CD8-positive, alpha-beta memory T cell (primary cell): ENCODE measurements around the gene ERCC4. TPM values are rescaled to one million over a fixed set of nuclear protein-coding genes. Genes with fewer than 3 reads are reported as not detected.

Experiments
- CTCF ChIA-PET: fragments of 350-600 bp; sonication (Branson Sonifier 250); formaldehyde crosslinking; loops from one replicate; lab custom pipeline; 2021; ENCODE audit warnings: antibody characterized with exemption; lab: Charles Lee
- POLR2A ChIA-PET: fragments of 350-600 bp; sonication (Branson Sonifier 250); formaldehyde crosslinking; loops from one replicate; lab custom pipeline; 2021; ENCODE audit warnings: antibody characterized with exemption; lab: Charles Lee
- DNase-seq, 5 donors: peaks; one replicate each; pipeline versions ENCODE4 v3.0.0 to v3.0.0-alpha.2; 2020 to 2022; ENCODE audit warnings: mixed read lengths in 1 of 5
- H3K27ac ChIP-seq: one replicate; pipeline ENCODE4 v1.7.0; 2013; ENCODE audit warnings: low read depth, mild to moderate bottlenecking, low read length, moderate library complexity
- H3K27me3 ChIP-seq: 2 replicates; pipeline ENCODE4 v1.7.0; 2013; ENCODE audit warnings: low read length, mild to moderate bottlenecking; ENCODE audit not compliant: insufficient read depth, poor library complexity, severe bottlenecking
- H3K36me3 ChIP-seq: 2 replicates; pipeline ENCODE4 v1.7.0; 2013; ENCODE audit warnings: mild to moderate bottlenecking, low read length, moderate library complexity; ENCODE audit not compliant: insufficient read depth
- H3K4me1 ChIP-seq: 2 replicates; pipeline ENCODE4 v1.7.0; 2013; ENCODE audit warnings: mild to moderate bottlenecking, low read length, moderate library complexity; ENCODE audit not compliant: insufficient read depth
- H3K4me3 ChIP-seq: 2 replicates; pipeline ENCODE4 v1.7.0; 2013; ENCODE audit warnings: mild to moderate bottlenecking, low read length
- H3K9me3 ChIP-seq: 2 replicates; pipeline ENCODE4 v1.7.0; 2013; ENCODE audit warnings: mild to moderate bottlenecking, low read length
- H3K27ac Mint-ChIP-seq, 8 donors: one replicate each; pipeline ENCODE4 v1.8.0; 2020 to 2021; ENCODE audit warnings: mixed read lengths in 8 of 8, mild to moderate bottlenecking in 6 of 8, inconsistent platforms in 3 of 8, moderate library complexity in 3 of 8
- H3K27me3 Mint-ChIP-seq, 2 donors: one replicate each; pipeline ENCODE4 v1.8.0; 2020 to 2021; ENCODE audit warnings: mixed read lengths in 2 of 2, mild to moderate bottlenecking in 1 of 2, moderate library complexity in 1 of 2
- H3K36me3 Mint-ChIP-seq, 3 donors: one replicate each; pipeline ENCODE4 v1.8.0; 2020 to 2021; ENCODE audit warnings: mixed read lengths in 3 of 3, inconsistent platforms in 1 of 3, mild to moderate bottlenecking in 1 of 3
- H3K4me1 Mint-ChIP-seq, 3 donors: one replicate each; pipeline ENCODE4 v1.8.0; 2020 to 2021; ENCODE audit warnings: mixed read lengths in 3 of 3, inconsistent platforms in 1 of 3, mild to moderate bottlenecking in 1 of 3
- H3K4me3 Mint-ChIP-seq, 7 donors: one replicate each; pipeline ENCODE4 v1.8.0; 2020 to 2021; ENCODE audit warnings: mixed read lengths in 7 of 7, mild to moderate bottlenecking in 6 of 7, moderate library complexity in 4 of 7, inconsistent platforms in 2 of 7
- H3K9me3 Mint-ChIP-seq, 5 donors: one replicate each; pipeline ENCODE4 v1.8.0; 2020 to 2022; ENCODE audit warnings: mixed read lengths in 5 of 5, mild to moderate bottlenecking in 3 of 5, moderate library complexity in 2 of 5, inconsistent platforms in 1 of 5
- polyA plus RNA-seq: library from polyadenylated mRNA; unstranded; fragments of 300-500 nt; fragmentation: Illumina TruSeq; gene quantifications from one replicate; pipeline ENCODE4 v1.2.3, GENCODE V29; 2021
- total RNA-seq, 2 experiments: library from RNA; stranded (reverse); gene quantifications; one replicate each; pipeline ENCODE4 v1.2.3, GENCODE V29; 2021

The ERCC4 gene
- total and polyA plus RNA-seq, 3 experiments from 2014 or later: 13.1 to 21.6 (median 15.6) TPM

DNA sequence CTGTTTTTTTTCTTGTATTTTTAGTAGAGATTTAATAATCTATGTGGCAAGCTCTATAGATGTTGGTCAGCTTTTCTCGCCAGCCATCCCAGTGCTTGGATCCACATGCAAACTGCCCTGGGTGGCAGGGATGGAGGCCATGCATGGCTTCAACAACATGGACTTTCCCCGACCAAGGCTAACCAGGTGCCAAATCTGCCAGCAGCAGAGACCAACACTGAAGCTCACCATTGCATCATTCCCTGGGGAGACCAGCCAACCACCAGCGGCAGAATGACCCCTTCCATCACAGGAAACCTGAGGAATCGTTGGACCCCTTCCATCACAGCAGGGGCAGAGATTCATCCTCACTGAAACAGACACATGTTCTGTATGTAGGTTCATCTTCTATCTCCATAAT lies 27.7 kb upstream of the ERCC4 start:
- CTCF ChIA-PET: no interaction called here
- no peaks in the 10 kb centered on the region for H3K9me3 ChIP-seq
- DNase-seq: no peak

DNA sequence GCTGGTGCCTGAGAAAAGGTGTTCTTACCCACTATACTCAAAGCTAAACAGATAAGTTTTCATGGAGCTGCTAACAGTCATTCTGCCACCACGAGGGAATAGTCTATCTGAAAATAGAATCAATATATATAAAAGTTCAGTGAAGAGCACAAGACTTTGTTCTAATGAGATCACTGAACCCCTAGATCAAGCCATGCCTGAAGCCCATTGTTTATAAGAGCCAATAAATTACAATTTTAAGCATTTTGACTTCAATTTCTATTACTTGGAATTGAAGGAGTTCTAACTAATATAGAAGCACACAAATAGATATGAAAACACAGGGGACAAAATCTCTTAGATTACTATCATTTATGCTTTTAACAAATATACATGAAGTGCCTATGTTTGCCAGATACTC lies 24.4 kb upstream of the ERCC4 start:
- DNase-seq: no peak
- ChIA-PET CTCF (no interaction called here), POLR2A (no interaction called here)
- Histone ChIP-seq H3K9me3 (no peaks in the 10 kb centered on the region), H3K36me3 (no peaks in the 10 kb centered on the region), H3K4me3 (no peak overlapping the region), H3K4me1 (no peaks in the 10 kb centered on the region), H3K27ac (no peak overlapping the region), H3K27me3 (no peaks in the 10 kb centered on the region)
- Mint-ChIP-seq H3K27me3 (peaks cover 6 to 36% of the 10 kb centered on the region in 2 donors), H3K9me3 (peaks cover 0 to 4% (median 4%) of the 10 kb centered on the region in 5 donors), H3K27ac (no peak overlapping the region), H3K4me1 (no peaks in the 10 kb centered on the region), H3K36me3 (peaks cover 0 to 5% (median 0%) of the 10 kb centered on the region in 3 donors), H3K4me3 (no peak overlapping the region)

More for the DNA sequence above, 27.7 kb upstream of the ERCC4 start:
- Mint-ChIP-seq H3K36me3 (peaks cover 0 to 5% (median 0%) of the 10 kb centered on the region in 3 donors), H3K4me1 (no peaks in the 10 kb centered on the region), H3K9me3 (peaks cover 0 to 5% (median 4%) of the 10 kb centered on the region in 5 donors), H3K27me3 (peaks cover 6 to 31% of the 10 kb centered on the region in 2 donors), H3K27ac (no peak overlapping the region), H3K4me3 (no peak overlapping the region)
- H3K36me3 ChIP-seq: no peaks in the 10 kb centered on the region
- POLR2A ChIA-PET: no interaction called here
- H3K4me3 ChIP-seq: no peak overlapping the region
- no peaks in the 10 kb centered on the region for H3K4me1 ChIP-seq
- no peak overlapping the region for H3K27ac ChIP-seq
- no peaks in the 10 kb centered on the region for H3K27me3 ChIP-seq

- Mint-ChIP-seq H3K4me3 (no peak overlapping the region), H3K36me3 (peaks cover 0 to 10% (median 0%) of the 10 kb centered on the region in 3 donors), H3K27ac (no peak overlapping the region), H3K27me3 (peaks cover 3 to 33% of the 10 kb centered on the region in 2 donors), H3K4me1 (no peaks in the 10 kb centered on the region), H3K9me3 (peaks cover under 1 to 7% (median 4%) of the 10 kb centered on the region in 5 donors)
- Histone ChIP-seq H3K4me3 (no peak overlapping the region), H3K27ac (no peak overlapping the region), H3K36me3 (no peaks in the 10 kb centered on the region), H3K9me3 (no peaks in the 10 kb centered on the region), H3K4me1 (no peaks in the 10 kb centered on the region), H3K27me3 (no peaks in the 10 kb centered on the region)
- ChIA-PET CTCF (no interaction called here), POLR2A (no interaction called here)
- DNase-seq: no peak
Measured at GRCh38 chr16:13896543-13897182, 23.3 kb upstream of the ERCC4 start.

DNA sequence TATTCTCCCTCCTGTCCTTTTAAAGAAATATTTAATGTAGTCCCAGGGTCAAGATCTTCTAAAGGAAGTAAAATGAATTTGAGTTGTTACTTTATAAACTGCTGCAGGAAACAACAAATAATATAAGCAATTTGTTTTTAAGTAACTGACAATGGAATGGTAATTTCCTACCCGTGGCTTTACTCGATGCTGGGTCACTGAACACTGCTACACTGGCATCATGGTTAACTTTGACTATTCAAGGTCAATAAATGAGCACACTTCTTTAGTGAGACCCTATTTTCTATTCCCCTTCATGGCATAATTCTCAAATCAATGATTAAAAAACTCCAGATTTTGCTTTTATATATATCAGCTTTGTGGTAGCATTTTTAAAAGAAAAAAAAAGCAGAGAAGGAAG lies 22.1 kb upstream of the ERCC4 start:
- H3K36me3 ChIP-seq: no peaks in the 10 kb centered on the region
- H3K27ac Mint-ChIP-seq: no peak overlapping the region
- no peaks in the 10 kb centered on the region for H3K27me3 ChIP-seq
- peaks cover 0 to 41% of the 10 kb centered on the region in 2 donors for H3K27me3 Mint-ChIP-seq
- no peak overlapping the region for H3K27ac ChIP-seq
- H3K9me3 ChIP-seq: no peaks in the 10 kb centered on the region
- DNase-seq: no peak
- H3K4me3 ChIP-seq: no peak overlapping the region
- H3K9me3 Mint-ChIP-seq: peaks cover 3 to 9% (median 7%) of the 10 kb centered on the region in 5 donors
- H3K4me3 Mint-ChIP-seq: no peak overlapping the region
- H3K36me3 Mint-ChIP-seq: peaks cover 0 to 10% (median 0%) of the 10 kb centered on the region in 3 donors
- no peaks in the 10 kb centered on the region for H3K4me1 ChIP-seq
- H3K4me1 Mint-ChIP-seq: no peaks in the 10 kb centered on the region
- CTCF ChIA-PET: no interaction called here
- POLR2A ChIA-PET: no interaction called here

GRCh38 chr16:13898233-13898632 lies 21.7 kb upstream of the ERCC4 start:
- CTCF ChIA-PET: no interaction called here

GRCh38 chr16:13902052-13902451 lies 17.9 kb upstream of the ERCC4 start:
- no peaks in the 10 kb centered on the region for H3K27me3 ChIP-seq
- ChIA-PET CTCF (interaction anchor here (1.5 to 2.1 kb wide), 2 partner anchors 18 to 36 kb away, joined by 4 to 5 read pairs; partner anchors contain the start of gene ERCC4), POLR2A (no interaction called here)
- H3K36me3 ChIP-seq: no peaks in the 10 kb centered on the region
- H3K4me1 ChIP-seq: no peaks in the 10 kb centered on the region
- Mint-ChIP-seq H3K36me3 (peaks cover 0 to 5% (median 0%) of the 10 kb centered on the region in 3 donors), H3K4me3 (no peak overlapping the region), H3K27ac (no peak overlapping the region), H3K9me3 (peaks cover 3 to 6% (median 5%) of the 10 kb centered on the region in 5 donors), H3K4me1 (peaks cover 0 to 6% (median 0%) of the 10 kb centered on the region in 3 donors), H3K27me3 (peaks cover 18 to 51% of the 10 kb centered on the region in 2 donors)
- H3K9me3 ChIP-seq: no peaks in the 10 kb centered on the region
- no peak overlapping the region for H3K27ac ChIP-seq
- DNase-seq: no peak
- H3K4me3 ChIP-seq: no peak overlapping the region

More at GRCh38 chr16:13898233-13898632, 21.7 kb upstream of the ERCC4 start:
- Histone ChIP-seq H3K4me1 (no peaks in the 10 kb centered on the region), H3K27me3 (no peaks in the 10 kb centered on the region), H3K36me3 (no peaks in the 10 kb centered on the region), H3K27ac (no peak overlapping the region), H3K4me3 (no peak overlapping the region), H3K9me3 (no peaks in the 10 kb centered on the region)
- POLR2A ChIA-PET: no interaction called here
- Mint-ChIP-seq H3K36me3 (peaks cover 0 to 10% (median 0%) of the 10 kb centered on the region in 3 donors), H3K4me1 (no peaks in the 10 kb centered on the region), H3K4me3 (no peak overlapping the region), H3K27ac (no peak overlapping the region), H3K9me3 (peaks cover 3 to 9% (median 7%) of the 10 kb centered on the region in 5 donors), H3K27me3 (peaks cover 1 to 43% of the 10 kb centered on the region in 2 donors)
- DNase-seq: no peak

DNA sequence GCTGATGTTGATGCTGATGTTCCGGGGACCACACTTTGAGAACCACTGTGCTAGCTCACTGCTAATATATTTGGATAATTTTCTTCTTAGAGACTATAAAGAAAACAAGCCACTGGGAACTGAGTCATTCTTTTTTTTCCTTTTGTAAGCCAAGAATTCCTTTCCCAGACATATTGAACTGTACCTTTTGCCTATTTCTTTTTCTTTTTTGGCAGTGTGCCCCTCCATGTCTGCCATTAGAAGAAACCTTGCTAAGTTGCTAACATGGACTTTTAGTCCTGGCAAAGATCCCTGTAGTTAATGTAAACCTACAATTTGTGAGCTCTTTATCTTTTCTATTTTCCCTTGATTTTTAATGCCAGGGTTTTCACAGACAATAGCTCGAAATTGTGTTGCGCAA lies 17.3 kb upstream of the ERCC4 start:
- Mint-ChIP-seq H3K27ac (no peak overlapping the region), H3K4me3 (no peak overlapping the region), H3K4me1 (peaks cover 0 to 6% (median 0%) of the 10 kb centered on the region in 3 donors), H3K36me3 (peaks cover 0 to 5% (median 0%) of the 10 kb centered on the region in 3 donors), H3K9me3 (peaks cover 3 to 6% (median 5%) of the 10 kb centered on the region in 5 donors), H3K27me3 (peaks cover 18 to 49% of the 10 kb centered on the region in 2 donors)
- Histone ChIP-seq H3K4me1 (no peaks in the 10 kb centered on the region), H3K36me3 (no peaks in the 10 kb centered on the region), H3K9me3 (no peaks in the 10 kb centered on the region), H3K4me3 (no peak overlapping the region), H3K27me3 (no peaks in the 10 kb centered on the region), H3K27ac (no peak overlapping the region)
- ChIA-PET CTCF (interaction anchor here (1.5 to 2.1 kb wide), 2 partner anchors 17 to 37 kb away, joined by 4 to 5 read pairs; partner anchors contain the start of gene ERCC4), POLR2A (no interaction called here)
- DNase-seq: no peak

DNA sequence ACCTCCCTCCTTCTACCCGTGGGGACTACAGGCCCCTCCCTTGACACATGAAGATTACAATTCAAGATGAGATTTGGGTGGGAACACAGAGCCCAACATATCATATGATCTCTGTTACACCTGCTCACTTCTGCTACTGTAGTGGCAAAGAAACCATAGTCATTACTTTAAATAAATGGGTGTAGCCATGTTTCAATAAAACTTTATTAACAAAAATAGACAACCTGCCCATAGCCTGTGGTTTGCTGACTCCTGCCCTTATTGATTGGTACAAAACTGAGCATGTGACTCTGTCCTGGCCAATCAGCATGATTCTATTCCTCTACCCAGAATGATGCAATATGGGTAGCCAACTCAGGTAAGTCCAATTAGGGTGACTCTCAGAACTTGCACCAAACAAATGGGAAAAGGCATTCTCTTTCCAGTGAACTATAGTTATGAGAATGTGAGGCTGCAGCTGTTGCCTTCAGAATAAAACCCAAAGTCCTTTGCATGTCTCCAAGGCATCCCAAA lies 15.7 kb upstream of the ERCC4 start:
- H3K9me3 Mint-ChIP-seq: peaks cover 3 to 9% (median 5%) of the 10 kb centered on the region in 5 donors
- Histone ChIP-seq H3K4me3 (no peak overlapping the region), H3K4me1 (no peaks in the 10 kb centered on the region), H3K27me3 (no peaks in the 10 kb centered on the region), H3K36me3 (no peaks in the 10 kb centered on the region), H3K27ac (no peak overlapping the region), H3K9me3 (no peaks in the 10 kb centered on the region)
- H3K27ac Mint-ChIP-seq: no peak overlapping the region
- peaks cover 0 to 9% (median 0%) of the 10 kb centered on the region in 3 donors for H3K36me3 Mint-ChIP-seq
- no peak for DNase-seq
- no peak overlapping the region for H3K4me3 Mint-ChIP-seq
- peaks cover 26 to 55% of the 10 kb centered on the region in 2 donors for H3K27me3 Mint-ChIP-seq
- POLR2A ChIA-PET: no interaction called here
- H3K4me1 Mint-ChIP-seq: peaks cover 0 to 6% (median 0%) of the 10 kb centered on the region in 3 donors
- CTCF ChIA-PET: no interaction called here
